SU-DHL-6 (cell line): ENCODE results near the gene LRBA.

Source experiments
- H2AFZ ChIP-seq: fragments of 200-600 bp; sonication (generic); 2 replicates; pipeline ENCODE4 v1.6.1; 2014; ENCODE audit warnings: low read depth, mild to moderate bottlenecking, moderate library complexity, mixed read lengths, antibody characterized with exemption, low read length; ENCODE audit not compliant: severe bottlenecking
- H3F3A ChIP-seq: fragments of 200-600 bp; shearing (Covaris generic); 2 replicates; pipeline ENCODE4 v1.6.0; 2016; ENCODE audit warnings: antibody characterized with exemption, mild to moderate bottlenecking; ENCODE audit not compliant: insufficient read depth
- H3K27ac ChIP-seq: fragments of 200-600 bp; sonication (generic); 2 replicates; pipeline ENCODE4 v1.5.1; 2016; ENCODE audit warnings: low read depth, mild to moderate bottlenecking, low read length, moderate library complexity, mixed read lengths
- H3K27me3 ChIP-seq: fragments of 200-600 bp; sonication (generic), shearing (Covaris generic); 2 replicates; pipeline ENCODE4 v1.6.0; 2014; ENCODE audit warnings: mild to moderate bottlenecking, low read length
- H3K36me3 ChIP-seq: fragments of 200-600 bp; sonication (generic); 2 replicates; pipeline ENCODE4 v1.6.1; 2014; ENCODE audit warnings: mild to moderate bottlenecking, low read length, mixed read lengths
- H3K4me2 ChIP-seq: fragments of 300-600, 200-600 bp; shearing (Covaris generic), sonication (generic); 2 replicates; pipeline ENCODE4 v1.6.0; 2014; ENCODE audit warnings: low read length, low read depth, mild to moderate bottlenecking; ENCODE audit not compliant: poor library complexity, severe bottlenecking
- H3K4me3 ChIP-seq: fragments of 200-600 bp; sonication (generic); 2 replicates; pipeline ENCODE4 v1.5.1; 2014; ENCODE audit warnings: antibody characterized with exemption, low read length, mild to moderate bottlenecking, mixed read lengths; ENCODE audit not compliant: insufficient read depth, poor library complexity, severe bottlenecking
- H3K79me2 ChIP-seq: fragments of 200-600 bp; sonication (generic); 2 replicates; pipeline ENCODE4 v1.6.1; 2014; ENCODE audit warnings: mild to moderate bottlenecking, low read length, moderate library complexity; ENCODE audit not compliant: insufficient read depth
- H3K9ac ChIP-seq: fragments of 200-600 bp; sonication (generic); 2 replicates; pipeline ENCODE4 v1.7.0; 2014; ENCODE audit warnings: mild to moderate bottlenecking, low read length
- H3K9me2 ChIP-seq: fragments of 200-600 bp; sonication (generic); replicated peaks from 2 replicates; pipeline ENCODE4 v1.6.1; 2014; ENCODE audit warnings: low read length; ENCODE audit not compliant: insufficient read depth
- H3K9me3 ChIP-seq: fragments of 200-600 bp; sonication (generic); 2 replicates; pipeline ENCODE4 v1.6.1; 2014; ENCODE audit warnings: low read length, mixed read lengths; ENCODE audit not compliant: insufficient read depth
- H4K20me1 ChIP-seq: fragments of 200-600 bp; sonication (generic); 2 replicates; pipeline ENCODE4 v1.6.1; 2014; ENCODE audit warnings: low read depth, mild to moderate bottlenecking, antibody characterized with exemption, low read length, moderate library complexity, mixed read lengths
- EZH2phosphoT487 ChIP-seq: fragments of 200-600 bp; sonication (generic), shearing (Covaris generic); conservative IDR thresholded peaks from 2 replicates; pipeline ENCODE4 v1.6.1; 2018; ENCODE audit warnings: mild to moderate bottlenecking, antibody characterized with exemption, low read length, moderate library complexity, mixed read lengths
- TF ChIP-seq, protein P1 (sequence below): fragments of 200-600 bp; sonication (generic); IDR thresholded peaks from one replicate; pipeline ENCODE4 v1.5.1; 2017; ENCODE audit warnings: antibody characterized with exemption, mild to moderate bottlenecking, low read length, moderate library complexity; ENCODE audit not compliant: insufficient read depth, poor library complexity, severe bottlenecking

LRBA gene

GRCh38 chr4:150321113-150321512 is 694.0 kb downstream of the LRBA start:
- Histone ChIP-seq H3K9me3 (no peaks in the 10 kb centered on the region), H3F3A (no peaks in the 10 kb centered on the region), H3K27ac (no peak overlapping the region), H3K27me3 (no peaks in the 10 kb centered on the region), H3K9me2 (no peaks in the 10 kb centered on the region), H3K79me2 (no peaks in the 10 kb centered on the region), H3K4me3 (no peak overlapping the region), H3K9ac (no peak overlapping the region), H3K36me3 (no peaks in the 10 kb centered on the region), H2AFZ (no peak overlapping the region), H4K20me1 (no peaks in the 10 kb centered on the region), H3K4me2 (no peak overlapping the region)
- TF ChIP-seq EZH2phosphoT487 = no peak

DNA sequence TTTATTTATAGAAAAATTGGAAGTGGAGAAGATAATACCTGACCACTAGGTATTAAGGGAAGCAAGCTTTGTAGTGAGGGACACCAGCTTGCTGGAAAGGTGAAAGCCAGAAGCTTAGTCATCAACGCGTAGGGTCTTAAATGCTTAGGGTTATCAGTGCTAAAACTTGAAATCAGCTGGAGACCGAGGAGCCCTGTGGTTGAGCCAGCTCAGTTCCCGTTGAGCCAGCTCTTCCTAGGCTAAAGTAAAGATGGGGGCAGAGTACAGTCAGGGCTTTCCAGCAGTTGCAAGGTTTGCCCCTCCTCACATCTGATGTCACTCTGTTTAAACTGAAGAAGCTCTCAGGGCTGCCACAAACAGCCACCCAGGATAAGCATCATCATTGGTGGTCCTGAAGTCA is 696.1 kb downstream of the LRBA start:
- no peak overlapping the region for H3K9ac ChIP-seq
- no peak overlapping the region for H3K27ac ChIP-seq
- H3F3A ChIP-seq = no peaks in the 10 kb centered on the region
- no peaks in the 10 kb centered on the region for H4K20me1 ChIP-seq
- H3K79me2 ChIP-seq = no peaks in the 10 kb centered on the region
- H3K4me2 ChIP-seq = no peak overlapping the region
- TF ChIP-seq, protein P1, sequence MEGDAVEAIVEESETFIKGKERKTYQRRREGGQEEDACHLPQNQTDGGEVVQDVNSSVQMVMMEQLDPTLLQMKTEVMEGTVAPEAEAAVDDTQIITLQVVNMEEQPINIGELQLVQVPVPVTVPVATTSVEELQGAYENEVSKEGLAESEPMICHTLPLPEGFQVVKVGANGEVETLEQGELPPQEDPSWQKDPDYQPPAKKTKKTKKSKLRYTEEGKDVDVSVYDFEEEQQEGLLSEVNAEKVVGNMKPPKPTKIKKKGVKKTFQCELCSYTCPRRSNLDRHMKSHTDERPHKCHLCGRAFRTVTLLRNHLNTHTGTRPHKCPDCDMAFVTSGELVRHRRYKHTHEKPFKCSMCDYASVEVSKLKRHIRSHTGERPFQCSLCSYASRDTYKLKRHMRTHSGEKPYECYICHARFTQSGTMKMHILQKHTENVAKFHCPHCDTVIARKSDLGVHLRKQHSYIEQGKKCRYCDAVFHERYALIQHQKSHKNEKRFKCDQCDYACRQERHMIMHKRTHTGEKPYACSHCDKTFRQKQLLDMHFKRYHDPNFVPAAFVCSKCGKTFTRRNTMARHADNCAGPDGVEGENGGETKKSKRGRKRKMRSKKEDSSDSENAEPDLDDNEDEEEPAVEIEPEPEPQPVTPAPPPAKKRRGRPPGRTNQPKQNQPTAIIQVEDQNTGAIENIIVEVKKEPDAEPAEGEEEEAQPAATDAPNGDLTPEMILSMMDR = no peak
- no peak for TF ChIP-seq EZH2phosphoT487
- H3K9me2 ChIP-seq = no peaks in the 10 kb centered on the region
- no peaks in the 10 kb centered on the region for H3K27me3 ChIP-seq
- no peaks in the 10 kb centered on the region for H3K36me3 ChIP-seq
- H3K4me3 ChIP-seq = no peak overlapping the region
- H2AFZ ChIP-seq = no peak overlapping the region
- H3K9me3 ChIP-seq = no peaks in the 10 kb centered on the region

DNA sequence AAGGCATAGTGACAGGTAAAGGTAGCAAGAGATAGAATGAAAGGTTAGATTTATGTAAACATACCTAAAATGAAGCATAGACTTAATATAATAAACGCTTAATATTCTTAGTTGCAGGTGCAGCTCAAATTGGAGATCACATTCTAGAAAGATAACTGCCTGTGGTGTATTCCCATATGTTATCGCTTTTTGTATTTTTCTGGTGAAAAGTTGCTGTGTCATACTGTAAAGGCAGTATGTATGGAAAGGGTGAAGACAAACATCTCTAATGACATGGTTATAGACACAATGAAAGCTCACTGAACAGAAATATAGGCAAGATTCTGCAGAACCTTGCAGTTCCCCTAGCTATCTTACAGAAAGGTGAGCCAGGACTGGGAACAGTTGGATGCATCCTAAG is 696.6 kb downstream of the LRBA start:
- H3F3A ChIP-seq = no peaks in the 10 kb centered on the region
- no peak overlapping the region for H3K9ac ChIP-seq
- H3K4me2 ChIP-seq = no peak overlapping the region
- no peaks in the 10 kb centered on the region for H3K27me3 ChIP-seq
- H3K4me3 ChIP-seq = no peak overlapping the region
- no peak overlapping the region for H2AFZ ChIP-seq
- no peaks in the 10 kb centered on the region for H3K9me2 ChIP-seq
- no peak overlapping the region for H3K27ac ChIP-seq
- no peaks in the 10 kb centered on the region for H3K36me3 ChIP-seq
- no peaks in the 10 kb centered on the region for H4K20me1 ChIP-seq
- TF ChIP-seq EZH2phosphoT487 = no peak
- TF ChIP-seq, protein P1 = no peak
- no peaks in the 10 kb centered on the region for H3K79me2 ChIP-seq
- H3K9me3 ChIP-seq = no peaks in the 10 kb centered on the region

GRCh38 chr4:150316332-150317205 is 698.5 kb downstream of the LRBA start:
- no peaks in the 10 kb centered on the region for H3K27me3 ChIP-seq
- no peaks in the 10 kb centered on the region for H4K20me1 ChIP-seq
- TF ChIP-seq EZH2phosphoT487 = no peak
- TF ChIP-seq, protein P1 = no peak
- H3K9me3 ChIP-seq = no peaks in the 10 kb centered on the region
- no peak overlapping the region for H3K27ac ChIP-seq
- H3F3A ChIP-seq = no peaks in the 10 kb centered on the region
- H3K4me3 ChIP-seq = no peak overlapping the region
- no peak overlapping the region for H3K4me2 ChIP-seq
- H3K9me2 ChIP-seq = no peaks in the 10 kb centered on the region
- H3K79me2 ChIP-seq = no peaks in the 10 kb centered on the region
- no peak overlapping the region for H2AFZ ChIP-seq
- H3K36me3 ChIP-seq = no peaks in the 10 kb centered on the region
- H3K9ac ChIP-seq = no peak overlapping the region
